Vagina (tissue), 2 donors: ENCODE measurements around the gene KLRF1. TPM values are rescaled to one million over a fixed set of nuclear protein-coding genes. Genes with fewer than 3 reads are reported as not detected.
"Not testable (repeated sequence)": the region's sequence is repeated elsewhere in the genome, so short reads cannot be mapped to it uniquely, and the experiment has no call there.

Experiments used
- DNase-seq, 2 donors: peaks; one replicate each; pipeline ENCODE4 v3.0.0-alpha.2; 2017; ENCODE audit errors: extremely low spot score in 2 of 2
- H3K27ac ChIP-seq: fragments of 200-600 bp; sonication (generic); one replicate; pipeline ENCODE4 v1.5.1; 2019
- H3K27me3 ChIP-seq: fragments of 200-600 bp; sonication (generic); one replicate; pipeline ENCODE4 v1.5.1; 2019
- H3K36me3 ChIP-seq, 2 donors: fragments of 200-600 bp; sonication (generic); one replicate each; pipeline ENCODE4 v1.5.1; 2017 to 2019
- H3K4me1 ChIP-seq: fragments of 200-600 bp; sonication (generic); one replicate; pipeline ENCODE4 v1.5.1; 2019
- H3K4me3 ChIP-seq, 2 donors: fragments of 200-600 bp; sonication (generic); 1 replicate in 1 of 2; 2 replicates in 1 of 2; pipeline ENCODE4 v1.5.1; 2016 to 2019
- H3K9me3 ChIP-seq: fragments of 200-600 bp; sonication (generic); one replicate; pipeline ENCODE4 v1.5.1; 2019
- CTCF ChIP-seq, 3 experiments: fragments of 450-650 bp in 2 of 3; fragments of 200-600 bp in 1 of 3; sonication (generic) in 1 of 3; IDR thresholded peaks; one replicate each; pipeline ENCODE4 v1.5.1; 2017 to 2019; ENCODE audit warnings: antibody characterized with exemption in 3 of 3, mild to moderate bottlenecking in 2 of 3, moderate library complexity in 2 of 3
- POLR2A ChIP-seq, 2 donors: fragments of 450-650 bp; IDR thresholded peaks; one replicate each; pipeline ENCODE4 v1.6.1; 2017; ENCODE audit warnings: antibody characterized with exemption in 2 of 2, mild to moderate bottlenecking in 2 of 2, moderate library complexity in 2 of 2
- POLR2AphosphoS5 ChIP-seq, 2 donors: sonication (generic); formaldehyde crosslinking; IDR thresholded peaks; one replicate each; pipeline ENCODE4 v1.9.0; 2017; ENCODE audit warnings: antibody characterized with exemption in 2 of 2, mild to moderate bottlenecking in 2 of 2, low read depth in 1 of 2; ENCODE audit not compliant: insufficient read depth in 1 of 2
- intact Hi-C: fragments of 100-400 bp; cut with DNase I; formaldehyde crosslinking; loops from one replicate; pipeline ENCODE4 v1.15.1; 2023
- total RNA-seq: library from RNA; depleted of rRNA; stranded (reverse); fragments of >200 nt; gene quantifications from one replicate; pipeline ENCODE4 v1.2.3, GENCODE V29; 2016

The KLRF1 gene
- total RNA-seq, 1 donor from 2014 or later = not detected

- H3K27ac ChIP-seq = no peak overlapping the region
- no peaks in the 10 kb centered on the region for H3K27me3 ChIP-seq
- no peaks in the 10 kb centered on the region for H3K36me3 ChIP-seq
- H3K9me3 ChIP-seq = no peaks in the 10 kb centered on the region
- TF ChIP-seq POLR2AphosphoS5 (IDR thresholded peaks at IDR 0.05; ENCODE audit: insufficient read depth in 1 of 2, low read depth in 1 of 2) (no peak), POLR2A (IDR thresholded peaks at IDR 0.05) (no peak), CTCF (IDR thresholded peaks at IDR 0.05) (no peak)
- DNase-seq = no peak
- H3K4me1 ChIP-seq = peaks cover 31% of the 10 kb centered on the region
- H3K4me3 ChIP-seq = no peak overlapping the region
- intact Hi-C loops = no loop called here
Observed at GRCh38 chr12:9872162-9872561, 44.9 kb downstream of the KLRF1 start.

GRCh38 chr12:9872742-9873141 lies 45.5 kb downstream of the KLRF1 start:
- DNase-seq = no peak
- intact Hi-C loops = no loop called here
- H3K27ac ChIP-seq = no peak overlapping the region

GRCh38 chr12:9876120-9876519 lies 48.8 kb downstream of the KLRF1 start:
- DNase-seq, intact Hi-C loops, H3K36me3 ChIP-seq, H3K27ac ChIP-seq, H3K4me3 ChIP-seq, H3K9me3 ChIP-seq, H3K27me3 ChIP-seq: not testable (repeated sequence)
- peaks cover 19% of the 10 kb centered on the region for H3K4me1 ChIP-seq

More at GRCh38 chr12:9872742-9873141, 45.5 kb downstream of the KLRF1 start:
- Histone ChIP-seq H3K9me3 (no peaks in the 10 kb centered on the region), H3K36me3 (no peaks in the 10 kb centered on the region), H3K4me1 (peaks cover 31% of the 10 kb centered on the region), H3K4me3 (no peak overlapping the region), H3K27me3 (no peaks in the 10 kb centered on the region)
- no peak for TF ChIP-seq POLR2A (IDR thresholded peaks at IDR 0.05)
- TF ChIP-seq CTCF (IDR thresholded peaks at IDR 0.05) = no peak
- TF ChIP-seq POLR2AphosphoS5 (IDR thresholded peaks at IDR 0.05; ENCODE audit: insufficient read depth in 1 of 2, low read depth in 1 of 2) = peak in 1 of 2 donors; percentile 42

GRCh38 chr12:9880532-9881078 lies 53.3 kb downstream of the KLRF1 start:
- Histone ChIP-seq H3K4me1 (no peaks in the 10 kb centered on the region), H3K27ac (no peak overlapping the region), H3K9me3 (no peaks in the 10 kb centered on the region), H3K4me3 (no peak overlapping the region), H3K36me3 (no peaks in the 10 kb centered on the region), H3K27me3 (no peaks in the 10 kb centered on the region)
- no peak for DNase-seq
- no peak for TF ChIP-seq POLR2AphosphoS5 (IDR thresholded peaks at IDR 0.05; ENCODE audit: insufficient read depth in 1 of 2, low read depth in 1 of 2)
- no peak for TF ChIP-seq POLR2A (IDR thresholded peaks at IDR 0.05)
- TF ChIP-seq CTCF (IDR thresholded peaks at IDR 0.05) = no peak
- intact Hi-C loops = no loop called here

GRCh38 chr12:9881246-9881645 lies 54.0 kb downstream of the KLRF1 start, which contains the start of gene KLRF2:
Gene KLRF2 (plus strand): TSS chr12:9881489. CDS start chr12:9881596, 107 bp downstream.
- Histone ChIP-seq H3K4me3 (no peak within 1 kb of the TSS), H3K36me3 (no peaks in the 10 kb centered on the region), H3K9me3 (no peaks in the 10 kb centered on the region), H3K27ac (no peak within 1 kb of the TSS), H3K27me3 (no peaks in the 10 kb centered on the region), H3K4me1 (no peaks in the 10 kb centered on the region)
- intact Hi-C loops = no loop called here
- no peak for DNase-seq
- no peak for TF ChIP-seq POLR2A (IDR thresholded peaks at IDR 0.05)

GRCh38 chr12:9881988-9882387 lies 54.7 kb downstream of the KLRF1 start:
- intact Hi-C loops = no loop called here
- DNase-seq = no peak
- Histone ChIP-seq H3K27ac (no peak overlapping the region), H3K27me3 (no peaks in the 10 kb centered on the region), H3K4me3 (no peak overlapping the region), H3K36me3 (no peaks in the 10 kb centered on the region), H3K4me1 (no peaks in the 10 kb centered on the region), H3K9me3 (no peaks in the 10 kb centered on the region)
- TF ChIP-seq POLR2AphosphoS5 (IDR thresholded peaks at IDR 0.05; ENCODE audit: insufficient read depth in 1 of 2, low read depth in 1 of 2) = no peak
- no peak for TF ChIP-seq POLR2A (IDR thresholded peaks at IDR 0.05)
- no peak for TF ChIP-seq CTCF (IDR thresholded peaks at IDR 0.05)
